Measurements from ENCODE around the gene TCP1. TPM values are rescaled to one million over a fixed set of nuclear protein-coding genes. Genes with fewer than 3 reads are reported as not detected.
"Not testable (repeated sequence)": the region's sequence is repeated elsewhere in the genome, so short reads cannot be mapped to it uniquely, and the experiment has no call there.

Gene TCP1
- total RNA-seq, 1 donor from 2014 or later = 254 TPM

- Mint-ChIP-seq H3K4me1 (ENCODE audit: low read depth, unreplicated experiment) (peaks cover 4% of the 10 kb centered on the region), H3K9me3 (ENCODE audit: unreplicated experiment) (no peaks in the 10 kb centered on the region), H3K27me3 (ENCODE audit: unreplicated experiment) (no peaks in the 10 kb centered on the region), H3K27ac (ENCODE audit: unreplicated experiment) (no peak overlapping the region), H3K36me3 (ENCODE audit: unreplicated experiment) (no peaks in the 10 kb centered on the region), H3K4me3 (ENCODE audit: unreplicated experiment) (no peak overlapping the region)
- no peak for TF ChIP-seq CTCF (IDR thresholded peaks at IDR 0.05; ENCODE audit: partially characterized antibody, unreplicated experiment)
- DNase-seq = no peak
Measured at GRCh38 chr6:159801935-159802334, 12.5 kb upstream of the TCP1 start.

GRCh38 chr6:159800141-159800865 lies 10.9 kb upstream of the TCP1 start, which contains the start of gene PNLDC1:
TSS of gene PNLDC1 (plus strand) at chr6:159800276. CDS start at chr6:159800308, 32 bp downstream.
- Mint-ChIP-seq H3K27me3 (ENCODE audit: unreplicated experiment) (no peaks in the 10 kb centered on the region), H3K4me3 (ENCODE audit: unreplicated experiment) (no peak within 1 kb of the TSS), H3K27ac (ENCODE audit: unreplicated experiment) (peak within 1 kb of the TSS; percentile 14), H3K4me1 (ENCODE audit: low read depth, unreplicated experiment) (peaks cover 7% of the 10 kb centered on the region), H3K9me3 (ENCODE audit: unreplicated experiment) (no peaks in the 10 kb centered on the region), H3K36me3 (ENCODE audit: unreplicated experiment) (no peaks in the 10 kb centered on the region)
- TF ChIP-seq CTCF (IDR thresholded peaks at IDR 0.05; ENCODE audit: partially characterized antibody, unreplicated experiment) = no peak
- DNase-seq = no peak

- Mint-ChIP-seq H3K27me3 (ENCODE audit: unreplicated experiment) (peaks cover 2% of the 10 kb centered on the region), H3K27ac (ENCODE audit: unreplicated experiment) (no peak overlapping the region), H3K36me3 (ENCODE audit: unreplicated experiment) (no peaks in the 10 kb centered on the region), H3K4me1 (ENCODE audit: low read depth, unreplicated experiment) (peaks cover 15% of the 10 kb centered on the region), H3K4me3 (ENCODE audit: unreplicated experiment) (no peak overlapping the region), H3K9me3 (ENCODE audit: unreplicated experiment) (peaks cover 4% of the 10 kb centered on the region)
- DNase-seq = no peak
- TF ChIP-seq CTCF (IDR thresholded peaks at IDR 0.05; ENCODE audit: partially characterized antibody, unreplicated experiment) = no peak
Measured at GRCh38 chr6:159797554-159797953, 8.2 kb upstream of the TCP1 start.

GRCh38 chr6:159794976-159795375 lies 5.6 kb upstream of the TCP1 start:
- peak overlapping the region; percentile 63 for H3K4me3 Mint-ChIP-seq (ENCODE audit: unreplicated experiment)
- H3K4me1 Mint-ChIP-seq (ENCODE audit: low read depth, unreplicated experiment) = peaks cover 30% of the 10 kb centered on the region
- not testable (repeated sequence) for DNase-seq; H3K36me3 Mint-ChIP-seq (ENCODE audit: unreplicated experiment); H3K27me3 Mint-ChIP-seq (ENCODE audit: unreplicated experiment)
- peaks cover 14% of the 10 kb centered on the region for H3K9me3 Mint-ChIP-seq (ENCODE audit: unreplicated experiment)
- H3K27ac Mint-ChIP-seq (ENCODE audit: unreplicated experiment) = peak overlapping the region; percentile 97

- no peaks in the 10 kb centered on the region for H3K36me3 Mint-ChIP-seq (ENCODE audit: unreplicated experiment)
Measured at GRCh38 chr6:159790956-159791598, 1.7 kb upstream of the TCP1 start.

More at GRCh38 chr6:159790956-159791598, 1.7 kb upstream of the TCP1 start:
- Mint-ChIP-seq H3K27me3 (ENCODE audit: unreplicated experiment) (peaks cover 11% of the 10 kb centered on the region), H3K4me3 (ENCODE audit: unreplicated experiment) (peak overlapping the region; percentile 90), H3K27ac (ENCODE audit: unreplicated experiment) (peak overlapping the region; percentile 80), H3K9me3 (ENCODE audit: unreplicated experiment) (peaks cover 18% of the 10 kb centered on the region), H3K4me1 (ENCODE audit: low read depth, unreplicated experiment) (peaks cover 37% of the 10 kb centered on the region)
- no peak for DNase-seq
- TF ChIP-seq CTCF (IDR thresholded peaks at IDR 0.05; ENCODE audit: partially characterized antibody, unreplicated experiment) = no peak
